RPMI7951 (cell line): ENCODE measurements around the gene RIPK3. TPM values are rescaled to one million over a fixed set of nuclear protein-coding genes. Genes with fewer than 3 reads are reported as not detected.
A peak's percentile ranks its signal among the peaks of the same experiment; 100 is the strongest.

Experiments used
- DNase-seq: peaks from one replicate; pipeline ENCODE4 v3.0.0-alpha.2; 2012; ENCODE audit warnings: low read depth
- total RNA-seq: library from RNA; depleted of rRNA; stranded (reverse); fragments of >200 nt; shearing (Covaris generic); gene quantifications from 2 replicates; pipeline ENCODE4 v1.2.3, GENCODE V29; 2014; rRNA removed

Gene RIPK3
- total RNA-seq, 1 experiment from 2014 or later, result 0.60 TPM

- no peak for DNase-seq
These were observed 32.6 kb downstream of the RIPK3 start for GRCh38 chr14:24307156-24307574.

- no peak for DNase-seq
These were observed 35.8 kb downstream of the RIPK3 start for GRCh38 chr14:24304019-24304387.

- DNase-seq, result no peak
These were observed 39.3 kb downstream of the RIPK3 start for GRCh38 chr14:24300326-24300980.

GRCh38 chr14:24299255-24300191, 40.3 kb downstream of the RIPK3 start, which contains the start of the genes DHRS1 and NOP9:
TSS of gene DHRS1 (minus strand) at chr14:24299780. CDS start at chr14:24299106, 674 bp downstream.
TSS of gene NOP9 (plus strand) at chr14:24299850. CDS start at chr14:24299955, 105 bp downstream.
- DNase-seq, result peak; percentile 82

- DNase-seq, result peak; percentile 93
These were observed 40.9 kb downstream of the RIPK3 start for GRCh38 chr14:24298892-24299254.

- no peak for DNase-seq
These were observed 42.4 kb downstream of the RIPK3 start for GRCh38 chr14:24297190-24297964.

GRCh38 chr14:24296341-24297157, 43.2 kb downstream of the RIPK3 start:
- DNase-seq, result peak; percentile 86

- no peak for DNase-seq
These were observed 46.3 kb downstream of the RIPK3 start for GRCh38 chr14:24293525-24293924.

GRCh38 chr14:24292118-24292807, 47.5 kb downstream of the RIPK3 start:
- DNase-seq, result no peak

- DNase-seq, result no peak
These were observed 48.2 kb downstream of the RIPK3 start for GRCh38 chr14:24291446-24292117.

GRCh38 chr14:24290746-24291145, 49.0 kb downstream of the RIPK3 start:
- no peak for DNase-seq

- DNase-seq, result no peak
These were observed 50.0 kb downstream of the RIPK3 start for GRCh38 chr14:24289649-24290280.

- no peak for DNase-seq
These were observed 52.8 kb downstream of the RIPK3 start for GRCh38 chr14:24286996-24287395.

Other genes with a start within 250 kb of the RIPK3 start
- gene PCK2, start 245.7 kb downstream of the RIPK3 start, total RNA-seq, result 12.3 and 12.5 TPM in 2 replicates
- gene DCAF11, start 225.2 kb downstream of the RIPK3 start, total RNA-seq, result 42.9 and 57.1 TPM in 2 replicates
- gene NRL, start 225.0 kb downstream of the RIPK3 start, total RNA-seq, result 0.60 and 1.5 TPM in 2 replicates
- gene FITM1, start 209.3 kb downstream of the RIPK3 start, total RNA-seq, result 0.20 TPM in 1 of 2 replicates, not detected in the other
- gene PSME1, start 203.8 kb downstream of the RIPK3 start, total RNA-seq, result 294 and 310 TPM in 2 replicates
- gene EMC9, start 198.4 kb downstream of the RIPK3 start, total RNA-seq, result 25.8 and 32.6 TPM in 2 replicates
- 237 and 262 TPM in 2 replicates for gene PSME2, start 193.4 kb downstream of the RIPK3 start, total RNA-seq
- 28.5 and 37.8 TPM in 2 replicates for gene RNF31, start 192.5 kb downstream of the RIPK3 start, total RNA-seq
- 39.3 and 54.4 TPM in 2 replicates for gene IRF9, start 178.7 kb downstream of the RIPK3 start, total RNA-seq
- 0.39 and 1.1 TPM in 2 replicates for gene REC8, start 167.9 kb downstream of the RIPK3 start, total RNA-seq
- gene IPO4, start 151.2 kb downstream of the RIPK3 start, total RNA-seq, result 22.9 and 30.9 TPM in 2 replicates
- gene TM9SF1, start 144.6 kb downstream of the RIPK3 start, total RNA-seq, result 52.5 and 69.2 TPM in 2 replicates
- gene TSSK4, start 134.3 kb downstream of the RIPK3 start, total RNA-seq, result not detected in 2 replicates
- gene CHMP4A, start 126.5 kb downstream of the RIPK3 start, total RNA-seq, result 13.5 and 39.7 TPM in 2 replicates
- gene MDP1, start 123.9 kb downstream of the RIPK3 start, total RNA-seq, result 23.3 and 26.2 TPM in 2 replicates
- gene NEDD8, start 107.6 kb downstream of the RIPK3 start, total RNA-seq, result 306 and 349 TPM in 2 replicates
- gene GMPR2, start 107.1 kb downstream of the RIPK3 start, total RNA-seq, result 51.2 and 52.9 TPM in 2 replicates
- 39.5 and 42.9 TPM in 2 replicates for gene TINF2, start 97.4 kb downstream of the RIPK3 start, total RNA-seq
- 0.60 and 0.78 TPM in 2 replicates for gene TGM1, start 76.8 kb downstream of the RIPK3 start, total RNA-seq
- gene RABGGTA, start 68.4 kb downstream of the RIPK3 start, total RNA-seq, result 15.8 and 20.2 TPM in 2 replicates
- gene DHRS1, start 40.2 kb downstream of the RIPK3 start, total RNA-seq, result 12.6 and 15.6 TPM in 2 replicates
- 10.7 and 10.8 TPM in 2 replicates for gene NOP9, start 40.1 kb downstream of the RIPK3 start, total RNA-seq
- not detected in 2 replicates for gene CIDEB, start 32.0 kb downstream of the RIPK3 start, total RNA-seq
- 0.72 and 0.88 TPM in 2 replicates for gene LTB4R2, start 29.9 kb downstream of the RIPK3 start, total RNA-seq
- 0.48 and 0.59 TPM in 2 replicates for gene LTB4R, start 28.5 kb downstream of the RIPK3 start, total RNA-seq
- not detected in 2 replicates for gene ADCY4, start 4.9 kb downstream of the RIPK3 start, total RNA-seq
- gene NFATC4, start 28.2 kb upstream of the RIPK3 start, total RNA-seq, result 10.6 and 13.1 TPM in 2 replicates
- gene NYNRIN, start 59.0 kb upstream of the RIPK3 start, total RNA-seq, result 0.36 and 0.39 TPM in 2 replicates
- 0.72 and 1.3 TPM in 2 replicates for gene CBLN3, start 89.7 kb upstream of the RIPK3 start, total RNA-seq
- 18.4 and 23.1 TPM in 2 replicates for gene KHNYN, start 90.0 kb upstream of the RIPK3 start, total RNA-seq
- gene SDR39U1, start 102.8 kb upstream of the RIPK3 start, total RNA-seq, result 12.1 and 17.1 TPM in 2 replicates
- not detected in 2 replicates for gene CMA1, start 168.3 kb upstream of the RIPK3 start, total RNA-seq
- not detected in 2 replicates for gene CTSG, start 236.3 kb upstream of the RIPK3 start, total RNA-seq